Hepatocyte (in vitro differentiated cells): Measurements from ENCODE around the gene AGBL1.

ENCODE experiments used
- CTCF ChIP-seq: fragments of 200-600 bp; sonication (generic); IDR thresholded peaks from 2 replicates; pipeline ENCODE4 v1.5.1; 2016; ENCODE audit warnings: antibody characterized with exemption, mild to moderate bottlenecking; ENCODE audit not compliant: poor library complexity
- EZH2phosphoT487 ChIP-seq: fragments of 200-600 bp; sonication (generic); IDR thresholded peaks from one replicate; pipeline ENCODE4 v1.6.1; 2018; ENCODE audit warnings: antibody characterized with exemption, mild to moderate bottlenecking, low read depth, moderate library complexity; ENCODE audit not compliant: unreplicated experiment, severe bottlenecking

GRCh38 chr15:86493884-86494283, 414.2 kb downstream of the AGBL1 start:
- TF ChIP-seq CTCF (no peak), EZH2phosphoT487 (no peak)
